Uterus (tissue), 4 donors: ENCODE results near the gene HOXC13. TPM values are rescaled to one million over a fixed set of nuclear protein-coding genes. Genes with fewer than 3 reads are reported as not detected.
A peak's percentile ranks its signal among the peaks of the same experiment; 100 is the strongest.

Source experiments
- DNase-seq, 2 donors: peaks; one replicate each; pipeline ENCODE4 v3.0.0-alpha.2; 2019 to 2020
- H3K27ac ChIP-seq, 2 donors: fragments of 200-600 bp; sonication (generic); 1 replicate in 1 of 2; 2 replicates in 1 of 2; pipeline ENCODE4 v1.5.1; 2016 to 2018
- H3K27me3 ChIP-seq, 2 donors: fragments of 200-600 bp; sonication (generic); one replicate each; pipeline ENCODE4 v1.5.1; 2018 to 2019; ENCODE audit warnings: control low read depth in 1 of 2
- H3K36me3 ChIP-seq, 2 donors: fragments of 200-600 bp; sonication (generic); one replicate each; pipeline ENCODE4 v1.5.1; 2019; ENCODE audit warnings: control low read depth in 1 of 2
- H3K4me1 ChIP-seq, 2 donors: fragments of 200-600 bp; sonication (generic); one replicate each; pipeline ENCODE4 v1.5.1; 2018 to 2019; ENCODE audit warnings: control low read depth in 1 of 2
- H3K4me3 ChIP-seq, 2 donors: fragments of 200-600 bp; sonication (generic); 1 replicate in 1 of 2; 2 replicates in 1 of 2; pipeline ENCODE4 v1.5.1; 2018 to 2019; ENCODE audit warnings: mild to moderate bottlenecking in 1 of 2
- H3K9me3 ChIP-seq, 2 donors: fragments of 200-600 bp; sonication (generic); one replicate each; pipeline ENCODE4 v1.5.1; 2019; ENCODE audit warnings: control low read depth in 1 of 2
- POLR2A ChIP-seq, 2 donors: fragments of 450-650 bp; IDR thresholded peaks; one replicate each; pipeline ENCODE4 v1.6.1; 2016; ENCODE audit warnings: antibody characterized with exemption in 2 of 2, mild to moderate bottlenecking in 1 of 2, moderate library complexity in 1 of 2
- intact Hi-C: fragments of 100-400 bp; cut with DNase I; formaldehyde crosslinking; loops from one replicate; pipeline ENCODE4 v1.15.1; 2023; ENCODE audit warnings: low total_unique reads
- microRNA counts, 2 donors: library from miRNA; unstranded; fragments of <30 nt; microRNA quantifications; one replicate each; lab custom pipeline; 2016 to 2017
- microRNA-seq: library from miRNA; unstranded; fragments of <30 nt; microRNA quantifications from one replicate; pipeline ENCODE4, GENCODE V29; 2016; ENCODE audit warnings: borderline microRNAs expressed, borderline replicate concordance
- small RNA-seq: library from RNA; depleted of rRNA; stranded (forward); fragments of <200 nt; gene quantifications from one replicate; pipeline ENCODE3, GENCODE V24; 2016
- total RNA-seq, 4 donors: library from RNA; depleted of rRNA in 3 of 4; stranded (reverse); fragments of >200 nt in 3 of 4; gene quantifications; one replicate each; pipeline versions ENCODE4 v1.1.0 to v1.2.4, GENCODE V29; 2014 to 2023
- TF ChIP-seq, protein P1 (sequence below), 4 experiments: fragments of 200-600 bp in 2 of 4; fragments of 450-650 bp in 2 of 4; sonication (generic) in 2 of 4; IDR thresholded peaks; one replicate each; pipeline ENCODE4 v1.5.1; 2016 to 2019; ENCODE audit warnings: antibody characterized with exemption in 4 of 4, mild to moderate bottlenecking in 2 of 4, moderate library complexity in 1 of 4
- donor health status: DM: yes; HTN: yes; CAD: no.

Gene HOXC13
- total RNA-seq, 4 donors from 2014 or later = not detected

DNA sequence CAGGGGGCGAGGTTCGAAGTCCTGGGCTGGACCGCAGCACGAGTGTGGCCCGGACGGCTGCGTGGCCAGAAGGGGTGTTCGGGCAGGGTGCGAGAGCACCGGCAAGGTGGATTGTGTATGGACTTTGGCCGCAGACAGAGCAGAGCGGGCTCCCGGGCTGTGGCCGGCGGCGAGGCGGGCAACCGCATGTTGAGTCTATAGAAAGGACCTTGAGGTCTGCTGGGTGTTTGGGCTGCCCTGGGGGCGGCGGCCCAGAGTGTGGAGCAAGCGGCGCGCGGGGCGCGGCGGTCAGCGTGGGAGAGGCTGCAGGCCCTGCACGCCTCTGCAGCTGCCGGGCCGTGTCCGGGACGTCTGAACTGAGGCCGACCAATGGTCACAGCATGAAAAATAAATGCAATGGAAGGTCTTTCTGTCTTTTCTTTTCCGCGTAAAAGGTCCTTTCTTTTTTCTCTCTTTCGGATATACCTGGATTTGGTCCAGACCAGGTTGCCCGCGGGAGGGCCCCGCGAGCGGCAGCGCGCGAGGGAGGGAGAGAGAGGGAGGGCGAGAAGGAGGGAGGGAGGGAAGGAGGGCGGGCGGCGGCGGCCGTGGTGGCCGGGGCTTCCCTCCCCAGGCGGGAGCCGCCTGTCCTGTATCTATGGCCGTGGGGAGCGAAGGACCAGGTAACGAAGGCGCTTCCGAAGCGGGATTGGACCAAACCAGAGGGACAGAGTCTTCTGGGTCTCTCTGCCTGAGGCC is 55.8 kb downstream of the HOXC13 start:
- no peaks in the 10 kb centered on the region for H3K9me3 ChIP-seq
- H3K36me3 ChIP-seq = no peaks in the 10 kb centered on the region
- intact Hi-C loops = no loop called here
- peaks cover 0 to 23% of the 10 kb centered on the region in 2 donors for H3K4me1 ChIP-seq
- TF ChIP-seq, protein P1, sequence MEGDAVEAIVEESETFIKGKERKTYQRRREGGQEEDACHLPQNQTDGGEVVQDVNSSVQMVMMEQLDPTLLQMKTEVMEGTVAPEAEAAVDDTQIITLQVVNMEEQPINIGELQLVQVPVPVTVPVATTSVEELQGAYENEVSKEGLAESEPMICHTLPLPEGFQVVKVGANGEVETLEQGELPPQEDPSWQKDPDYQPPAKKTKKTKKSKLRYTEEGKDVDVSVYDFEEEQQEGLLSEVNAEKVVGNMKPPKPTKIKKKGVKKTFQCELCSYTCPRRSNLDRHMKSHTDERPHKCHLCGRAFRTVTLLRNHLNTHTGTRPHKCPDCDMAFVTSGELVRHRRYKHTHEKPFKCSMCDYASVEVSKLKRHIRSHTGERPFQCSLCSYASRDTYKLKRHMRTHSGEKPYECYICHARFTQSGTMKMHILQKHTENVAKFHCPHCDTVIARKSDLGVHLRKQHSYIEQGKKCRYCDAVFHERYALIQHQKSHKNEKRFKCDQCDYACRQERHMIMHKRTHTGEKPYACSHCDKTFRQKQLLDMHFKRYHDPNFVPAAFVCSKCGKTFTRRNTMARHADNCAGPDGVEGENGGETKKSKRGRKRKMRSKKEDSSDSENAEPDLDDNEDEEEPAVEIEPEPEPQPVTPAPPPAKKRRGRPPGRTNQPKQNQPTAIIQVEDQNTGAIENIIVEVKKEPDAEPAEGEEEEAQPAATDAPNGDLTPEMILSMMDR (IDR thresholded peaks at IDR 0.05) = no peak
- TF ChIP-seq POLR2A (IDR thresholded peaks at IDR 0.05) = no peak
- peaks cover 25 to 92% of the 10 kb centered on the region in 2 donors for H3K27me3 ChIP-seq
- DNase-seq = no peak
- H3K27ac ChIP-seq = peak overlapping the region in 1 of 2 donors; percentile 47
- H3K4me3 ChIP-seq = peak overlapping the region in 1 of 2 donors; percentile 31

DNA sequence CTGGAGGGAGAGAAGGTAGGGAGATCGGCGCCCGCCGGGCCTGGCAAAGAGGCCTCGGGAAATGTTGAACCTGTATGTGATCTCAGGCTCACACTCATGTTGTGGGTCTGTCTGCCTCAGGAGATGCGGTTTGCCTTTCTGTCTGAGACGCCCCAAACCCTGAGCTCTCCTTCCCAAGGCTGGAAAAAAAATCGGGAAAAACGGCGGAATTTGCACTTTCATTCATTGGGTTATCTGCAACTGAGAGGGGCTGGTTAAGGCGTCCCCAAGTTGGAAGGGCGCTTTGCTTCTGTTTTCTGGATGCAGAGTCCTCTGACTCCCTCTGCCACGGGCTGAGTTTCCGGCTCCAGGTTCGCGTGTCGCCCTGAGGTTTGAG is 56.4 kb downstream of the HOXC13 start:
- peaks cover 29 to 94% of the 10 kb centered on the region in 2 donors for H3K27me3 ChIP-seq
- peak overlapping the region in 1 of 2 donors; percentile 47 for H3K27ac ChIP-seq
- intact Hi-C loops = no loop called here
- peaks cover 0 to 23% of the 10 kb centered on the region in 2 donors for H3K4me1 ChIP-seq
- TF ChIP-seq, protein P1 (IDR thresholded peaks at IDR 0.05) = no peak
- TF ChIP-seq POLR2A (IDR thresholded peaks at IDR 0.05) = no peak
- DNase-seq = no peak
- no peaks in the 10 kb centered on the region for H3K9me3 ChIP-seq
- peak overlapping the region in 1 of 2 donors; percentile 31 for H3K4me3 ChIP-seq
- H3K36me3 ChIP-seq = no peaks in the 10 kb centered on the region

DNA sequence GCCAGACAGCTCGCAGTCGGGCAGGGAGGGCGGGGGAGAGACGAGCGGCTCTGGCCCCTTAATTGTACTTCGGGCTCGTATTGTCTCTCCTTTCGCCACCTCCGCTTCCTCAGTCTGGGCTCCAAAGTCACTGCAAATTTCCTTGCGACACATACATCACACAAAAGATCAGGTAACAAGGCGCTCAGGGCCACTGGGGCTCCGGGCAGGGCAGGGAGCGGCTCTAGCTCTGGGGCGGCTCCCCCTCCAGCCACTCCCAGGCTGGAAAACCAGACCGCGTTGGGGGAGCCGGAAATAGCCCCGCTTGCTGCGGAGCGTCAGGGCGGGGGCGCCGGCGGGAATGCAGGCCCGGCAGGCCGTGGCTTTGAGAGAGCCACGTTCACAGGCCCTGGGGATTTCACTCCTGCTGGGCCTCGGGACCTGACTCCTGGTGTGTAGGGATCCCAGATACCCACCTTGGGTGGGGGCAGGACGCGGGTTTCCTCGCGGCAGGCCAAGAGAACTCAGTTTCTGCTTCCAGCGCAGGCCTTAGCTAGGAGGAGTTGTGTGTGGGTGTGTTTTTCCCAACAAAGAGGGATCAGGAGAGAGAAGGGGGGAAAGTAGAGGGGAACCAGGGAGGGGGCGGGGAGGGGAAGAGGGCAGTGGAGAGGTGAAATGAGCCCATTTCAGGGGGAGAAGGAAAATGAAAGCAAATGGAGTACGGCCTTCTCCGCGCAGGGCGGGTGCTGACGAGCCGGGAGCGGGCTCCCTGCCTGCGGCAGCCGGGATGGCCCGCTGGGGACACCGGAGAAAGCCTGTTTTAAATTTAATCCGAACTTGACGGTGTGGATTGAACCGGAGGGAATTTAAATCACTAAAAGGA is 57.0 kb downstream of the HOXC13 start:
- peaks cover 0 to 25% of the 10 kb centered on the region in 2 donors for H3K4me1 ChIP-seq

More for the DNA sequence above, 57.0 kb downstream of the HOXC13 start:
- H3K9me3 ChIP-seq = no peaks in the 10 kb centered on the region
- H3K36me3 ChIP-seq = no peaks in the 10 kb centered on the region
- H3K27ac ChIP-seq = peak overlapping the region in 1 of 2 donors; percentile 47
- intact Hi-C loops = no loop called here
- peak in 1 of 2 donors; percentile 52 for TF ChIP-seq POLR2A (IDR thresholded peaks at IDR 0.05)
- TF ChIP-seq, protein P1 (IDR thresholded peaks at IDR 0.05) = no peak
- peak overlapping the region; percentile 12 to 31 for H3K4me3 ChIP-seq
- DNase-seq = peak in 1 of 2 donors; percentile 75
- peaks cover 35 to 91% of the 10 kb centered on the region in 2 donors for H3K27me3 ChIP-seq

MicroRNAs encoded within 50 kb of the gene (microRNA counts, 767-probe panel; counts per million panel counts)
- 3,532 to 7,316 counts per million in 2 donors for microRNA hsa-miR-196a-5p (lab: Ali Mortazavi, UCI)

Small RNA genes within 50 kb of the gene (microRNA-seq; reads per million reads assigned to microRNA genes)
- 3,593 reads per million, percentile 87 among the genes with 10 or more reads in this experiment for gene MIR196A2

Small RNA genes within 50 kb of the gene (small RNA-seq; reads per million reads assigned to genes)
- gene AC012531.3 = not detected
- gene AC012531.4 = not detected
- gene MIR196A2 = 14.0 reads per million, percentile 90 among the genes with 10 or more reads in this experiment
- not detected for gene RF01905
- not detected for gene RF01906

Other genes starting within 250 kb of the HOXC13 start
- gene CALCOCO1, start 211.4 kb upstream of the HOXC13 start, total RNA-seq = 100 to 1,000 TPM; 121 to 219 (median 152) TPM
- not detected for gene CISTR, start 186.9 kb upstream of the HOXC13 start, total RNA-seq
- not detected for gene HOXC12, start 16.1 kb downstream of the HOXC13 start, total RNA-seq
- 1 to 10 TPM in 1 of 4 donors, under 1 TPM in 1, not detected in 2; 0.69 to 3.3 TPM for gene HOXC11, start 34.3 kb downstream of the HOXC13 start, total RNA-seq
- 1 to 10 TPM in 3 of 4 donors, not detected in 1; 1.2 to 4.1 (median 2.1) TPM for gene HOTAIR, start 36.1 kb downstream of the HOXC13 start, total RNA-seq
- gene HOXC10, start 46.3 kb downstream of the HOXC13 start, total RNA-seq = 10 to 100 TPM in 1 of 4 donors, 1 to 10 TPM in 2, not detected in 1; 1.3 to 12.4 (median 3.2) TPM
- 1 to 10 TPM in 3 of 4 donors, not detected in 1; 1.5 to 7.8 (median 1.7) TPM for gene HOXC9, start 61.3 kb downstream of the HOXC13 start, total RNA-seq
- 1 to 10 TPM in 1 of 4 donors, under 1 TPM in 2, not detected in 1; 0.29 to 7.2 (median 0.35) TPM for gene HOXC8, start 70.2 kb downstream of the HOXC13 start, total RNA-seq
- gene HOXC6, start 89.6 kb downstream of the HOXC13 start, total RNA-seq = 10 to 100 TPM in 1 of 4 donors, 1 to 10 TPM in 2, not detected in 1; 1.2 to 20.4 (median 2.1) TPM
- 10 to 100 TPM in 1 of 4 donors, 1 to 10 TPM in 1, not detected in 2; 3.5 to 10.2 TPM for gene HOXC5, start 94.2 kb downstream of the HOXC13 start, total RNA-seq
- gene HOXC4, start 115.0 kb downstream of the HOXC13 start, total RNA-seq = 10 to 100 TPM in 1 of 4 donors, 1 to 10 TPM in 1, under 1 TPM in 1, not detected in 1; 0.83 to 28.6 (median 1.2) TPM